ENCODE data around the gene FCHSD2. TPM values are rescaled to one million over a fixed set of nuclear protein-coding genes. Genes with fewer than 3 reads are reported as not detected.

Gene FCHSD2
- total and polyA plus RNA-seq, 4 donors: 14.7 to 41.6 (median 32.6) TPM

DNA sequence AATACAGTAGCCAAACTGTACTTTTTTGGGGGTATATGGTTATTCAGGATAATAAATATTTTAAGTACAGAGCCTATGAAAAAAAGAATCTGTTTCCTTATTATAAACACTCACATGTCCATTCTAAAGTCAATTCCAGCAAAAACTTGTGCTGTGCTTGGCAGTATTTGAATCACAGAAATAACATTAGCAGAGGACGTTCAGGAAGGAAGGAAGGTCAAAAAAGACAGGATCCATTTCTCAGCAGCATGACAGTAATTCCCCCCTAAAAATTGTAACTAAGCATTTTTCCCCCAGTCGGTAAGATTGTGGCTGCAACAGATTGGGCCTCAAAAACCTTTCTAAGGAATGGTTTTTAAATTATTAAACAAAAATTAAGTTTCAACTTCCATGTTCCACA, 203.1 kb downstream of the FCHSD2 start:
- TF ChIP-seq, protein P1, sequence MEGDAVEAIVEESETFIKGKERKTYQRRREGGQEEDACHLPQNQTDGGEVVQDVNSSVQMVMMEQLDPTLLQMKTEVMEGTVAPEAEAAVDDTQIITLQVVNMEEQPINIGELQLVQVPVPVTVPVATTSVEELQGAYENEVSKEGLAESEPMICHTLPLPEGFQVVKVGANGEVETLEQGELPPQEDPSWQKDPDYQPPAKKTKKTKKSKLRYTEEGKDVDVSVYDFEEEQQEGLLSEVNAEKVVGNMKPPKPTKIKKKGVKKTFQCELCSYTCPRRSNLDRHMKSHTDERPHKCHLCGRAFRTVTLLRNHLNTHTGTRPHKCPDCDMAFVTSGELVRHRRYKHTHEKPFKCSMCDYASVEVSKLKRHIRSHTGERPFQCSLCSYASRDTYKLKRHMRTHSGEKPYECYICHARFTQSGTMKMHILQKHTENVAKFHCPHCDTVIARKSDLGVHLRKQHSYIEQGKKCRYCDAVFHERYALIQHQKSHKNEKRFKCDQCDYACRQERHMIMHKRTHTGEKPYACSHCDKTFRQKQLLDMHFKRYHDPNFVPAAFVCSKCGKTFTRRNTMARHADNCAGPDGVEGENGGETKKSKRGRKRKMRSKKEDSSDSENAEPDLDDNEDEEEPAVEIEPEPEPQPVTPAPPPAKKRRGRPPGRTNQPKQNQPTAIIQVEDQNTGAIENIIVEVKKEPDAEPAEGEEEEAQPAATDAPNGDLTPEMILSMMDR (IDR thresholded peaks at IDR 0.05; ENCODE audit: control extremely low read depth, extremely low read depth): no peak
- Histone ChIP-seq H3K27ac (ENCODE audit: low read depth in 1 of 2, low read length in 1 of 2) (no peak overlapping the region), H3K27me3 (ENCODE audit: control insufficient read depth in 3 of 3, insufficient read depth in 3 of 3, low read length in 2 of 3) (no peaks in the 10 kb centered on the region), H3K9ac (ENCODE audit: insufficient read depth in 1 of 2, low read length in 2 of 2) (no peak overlapping the region), H3K4me3 (no peak overlapping the region), H3K9me3 (ENCODE audit: control insufficient read depth in 4 of 4, insufficient read depth in 3 of 4, low read length in 3 of 4) (no peaks in the 10 kb centered on the region), H3K4me1 (ENCODE audit: control insufficient read depth in 5 of 5, insufficient read depth in 5 of 5, low read length in 5 of 5) (peaks cover 4 to 12% (median 6%) of the 10 kb centered on the region in 5 donors), H3K36me3 (ENCODE audit: control insufficient read depth in 4 of 4, insufficient read depth in 4 of 4, low read length in 4 of 4) (no peaks in the 10 kb centered on the region)
- DNase-seq (peak in 2 of 3 donors; percentile 20 to 28), ATAC-seq (ENCODE audit: insufficient read depth, low FRiP score) (no peak)
- WGBS, 2 donors: 56 to 67% methylated on average over 2 of the region's 2 CpGs

DNA sequence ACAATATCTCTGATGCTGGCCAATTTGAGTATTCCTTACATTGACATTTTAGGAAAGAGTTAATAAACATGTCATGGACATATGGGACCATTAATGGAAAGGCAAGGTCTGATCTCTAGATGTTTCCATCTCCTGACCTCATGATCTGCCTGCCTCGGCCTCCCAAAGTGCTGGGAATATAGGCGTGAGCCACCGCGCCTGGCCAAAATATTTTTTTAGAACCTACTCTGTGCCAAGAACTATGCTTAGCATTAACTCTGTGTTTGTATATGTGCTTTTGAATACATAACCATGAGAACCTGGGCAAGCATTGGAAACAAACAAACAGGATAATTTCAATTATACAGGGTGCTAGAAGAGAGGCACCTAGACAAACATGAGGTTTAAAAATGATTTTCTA, 204.7 kb downstream of the FCHSD2 start:
- ATAC-seq (ENCODE audit: insufficient read depth, low FRiP score): no peak
- Histone ChIP-seq H3K27ac (ENCODE audit: low read depth in 1 of 2, low read length in 1 of 2) (no peak overlapping the region), H3K36me3 (ENCODE audit: control insufficient read depth in 4 of 4, insufficient read depth in 4 of 4, low read length in 4 of 4) (no peaks in the 10 kb centered on the region), H3K4me3 (no peak overlapping the region), H3K4me1 (ENCODE audit: control insufficient read depth in 5 of 5, insufficient read depth in 5 of 5, low read length in 5 of 5) (peaks cover 4 to 13% (median 6%) of the 10 kb centered on the region in 5 donors), H3K9ac (ENCODE audit: insufficient read depth in 1 of 2, low read length in 2 of 2) (no peak overlapping the region), H3K9me3 (ENCODE audit: control insufficient read depth in 4 of 4, insufficient read depth in 3 of 4, low read length in 3 of 4) (no peaks in the 10 kb centered on the region), H3K27me3 (ENCODE audit: control insufficient read depth in 3 of 3, insufficient read depth in 3 of 3, low read length in 2 of 3) (no peaks in the 10 kb centered on the region)
- TF ChIP-seq, protein P1 (IDR thresholded peaks at IDR 0.05; ENCODE audit: control extremely low read depth, extremely low read depth): no peak
- WGBS, 2 donors: 80 to 82% methylated on average over 4 of the region's 4 CpGs
- peak in 1 of 3 donors; percentile 8 for DNase-seq

DNA sequence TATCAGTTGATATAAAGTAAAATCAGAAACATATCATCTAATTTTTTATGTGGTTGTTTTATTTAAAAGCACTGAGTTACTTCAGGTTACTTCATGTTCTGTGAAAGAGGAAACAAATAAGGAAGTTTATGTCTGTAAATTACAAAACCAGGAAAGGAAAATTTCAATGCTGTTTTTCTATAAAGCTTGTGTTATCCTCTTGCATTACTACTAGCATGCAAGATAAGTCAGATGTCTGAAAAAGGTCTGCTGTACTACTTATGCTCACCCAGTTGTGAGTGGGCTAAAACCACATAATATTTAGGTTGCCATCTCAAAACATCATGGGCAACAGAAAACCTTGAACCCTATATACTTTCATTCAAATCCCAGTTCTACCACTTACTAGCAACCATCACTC, 206.4 kb downstream of the FCHSD2 start:
- Histone ChIP-seq H3K9ac (ENCODE audit: insufficient read depth in 1 of 2, low read length in 2 of 2) (no peak overlapping the region), H3K27ac (ENCODE audit: low read depth in 1 of 2, low read length in 1 of 2) (no peak overlapping the region), H3K36me3 (ENCODE audit: control insufficient read depth in 4 of 4, insufficient read depth in 4 of 4, low read length in 4 of 4) (no peaks in the 10 kb centered on the region), H3K27me3 (ENCODE audit: control insufficient read depth in 3 of 3, insufficient read depth in 3 of 3, low read length in 2 of 3) (no peaks in the 10 kb centered on the region), H3K4me1 (ENCODE audit: control insufficient read depth in 5 of 5, insufficient read depth in 5 of 5, low read length in 5 of 5) (peaks cover 4 to 16% (median 6%) of the 10 kb centered on the region in 5 donors), H3K4me3 (no peak overlapping the region), H3K9me3 (ENCODE audit: control insufficient read depth in 4 of 4, insufficient read depth in 3 of 4, low read length in 3 of 4) (no peaks in the 10 kb centered on the region)
- ATAC-seq (ENCODE audit: insufficient read depth, low FRiP score): no peak
- TF ChIP-seq, protein P1 (IDR thresholded peaks at IDR 0.05; ENCODE audit: control extremely low read depth, extremely low read depth): no peak
- DNase-seq: peak in 2 of 3 donors; percentile 20 to 36

DNA sequence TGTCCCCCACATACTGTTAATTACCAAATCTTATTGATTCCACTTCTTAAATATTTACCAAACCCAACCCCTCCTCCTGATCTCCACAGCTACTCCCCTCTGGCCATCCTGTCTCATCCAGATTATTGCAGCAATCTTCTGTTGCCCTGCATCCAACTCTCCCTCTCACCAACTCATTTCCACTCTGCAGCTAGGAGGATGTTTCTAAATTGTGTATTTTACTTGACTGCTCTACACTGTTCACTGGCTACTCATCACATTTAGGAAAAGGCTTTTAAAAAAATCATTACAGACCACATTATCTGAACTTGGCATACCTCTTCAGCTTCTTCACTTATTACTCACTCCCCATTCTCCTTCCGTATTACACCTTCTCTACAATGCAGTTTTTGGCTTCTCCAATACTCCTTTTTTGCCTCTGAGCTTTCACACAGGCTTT, 210.0 kb downstream of the FCHSD2 start:
- WGBS, 2 donors: 87 to 94% methylated on average over 1 of the region's 1 CpG
- H3K27me3 ChIP-seq (ENCODE audit: control insufficient read depth in 3 of 3, insufficient read depth in 3 of 3, low read length in 2 of 3): no peaks in the 10 kb centered on the region
- ATAC-seq (ENCODE audit: insufficient read depth, low FRiP score) (no peak), DNase-seq (peak in 1 of 3 donors; percentile 17)
- TF ChIP-seq, protein P1 (IDR thresholded peaks at IDR 0.05; ENCODE audit: control extremely low read depth, extremely low read depth): no peak
- H3K9ac ChIP-seq (ENCODE audit: insufficient read depth in 1 of 2, low read length in 2 of 2): no peak overlapping the region
- no peak overlapping the region for H3K27ac ChIP-seq (ENCODE audit: low read depth in 1 of 2, low read length in 1 of 2)
- peaks cover 2 to 23% (median 9%) of the 10 kb centered on the region in 5 donors for H3K4me1 ChIP-seq (ENCODE audit: control insufficient read depth in 5 of 5, insufficient read depth in 5 of 5, low read length in 5 of 5)
- no peaks in the 10 kb centered on the region for H3K9me3 ChIP-seq (ENCODE audit: control insufficient read depth in 4 of 4, insufficient read depth in 3 of 4, low read length in 3 of 4)
- H3K36me3 ChIP-seq (ENCODE audit: control insufficient read depth in 4 of 4, insufficient read depth in 4 of 4, low read length in 4 of 4): peaks cover 0 to 1% (median 0%) of the 10 kb centered on the region in 4 donors
- no peak overlapping the region for H3K4me3 ChIP-seq
